Fibroblast of skin of right quadriceps (primary cell): Measurements from ENCODE around the gene SPG7.
A peak's percentile ranks its signal among the peaks of the same experiment; 100 is the strongest.
"Not testable (repeated sequence)": the region's sequence is repeated elsewhere in the genome, so short reads cannot be mapped to it uniquely, and the experiment has no call there.

Experiments used
- DNase-seq: peaks from one replicate; pipeline ENCODE4 v3.0.0-alpha.2; 2013

SPG7 gene

DNA sequence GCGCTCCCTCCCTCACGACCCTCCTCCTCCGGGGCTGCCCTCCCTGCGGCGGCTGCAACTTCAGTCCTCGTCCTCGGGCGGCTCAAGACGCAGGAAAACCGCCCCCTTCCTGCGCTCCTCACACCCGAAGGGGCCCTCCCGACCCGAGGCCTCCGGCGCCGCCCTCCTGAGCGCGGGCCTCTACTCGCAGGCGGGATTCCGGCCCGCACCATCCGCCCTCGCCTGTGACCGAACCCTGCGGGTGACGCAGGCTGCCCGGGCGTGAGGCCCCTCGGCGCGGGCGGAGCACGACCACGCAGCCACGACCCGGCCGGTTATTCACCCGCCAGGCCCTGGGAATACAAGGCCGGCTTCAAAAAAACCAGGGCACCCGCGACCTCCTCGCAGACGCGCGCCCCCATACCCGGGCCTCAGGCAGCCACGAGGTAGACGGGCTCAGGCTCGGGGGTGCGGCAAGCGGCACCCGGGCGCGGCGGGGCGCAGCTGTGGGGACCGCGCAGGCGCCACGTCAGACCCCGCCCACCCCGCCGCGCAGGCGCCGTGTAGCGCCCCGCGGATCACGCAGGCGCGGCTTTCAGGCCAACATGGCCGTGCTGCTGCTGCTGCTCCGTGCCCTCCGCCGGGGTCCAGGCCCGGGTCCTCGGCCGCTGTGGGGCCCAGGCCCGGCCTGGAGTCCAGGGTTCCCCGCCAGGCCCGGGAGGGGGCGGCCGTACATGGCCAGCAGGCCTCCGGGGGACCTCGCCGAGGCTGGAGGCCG, at the start of gene SPG7:
Gene SPG7 (plus strand): TSS at position 570 of the 757 bp plus-strand sequence. CDS start 15 bp downstream, at position 585.
- DNase-seq: peak; percentile 83

DNA sequence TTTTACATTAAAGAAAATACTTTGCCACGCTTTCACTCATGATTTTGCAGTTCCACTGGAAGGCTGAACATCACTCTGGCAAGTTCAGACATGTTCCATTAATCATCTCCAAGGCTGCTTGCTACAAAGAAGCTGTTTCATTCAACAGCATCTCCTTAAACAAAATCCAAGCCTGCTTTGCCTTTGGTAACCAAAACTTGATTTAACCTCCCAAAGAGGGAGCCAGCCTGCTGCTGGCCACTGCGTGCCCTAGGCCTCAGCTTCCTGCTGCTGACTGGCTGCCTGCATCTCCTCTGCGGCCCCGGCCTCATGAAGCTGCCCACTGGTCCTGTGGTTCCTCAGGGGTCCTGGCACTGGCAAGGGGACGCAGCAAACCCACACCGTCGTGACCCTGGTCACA, 49.7 kb upstream of the SPG7 start:
- DNase-seq: no peak

DNA sequence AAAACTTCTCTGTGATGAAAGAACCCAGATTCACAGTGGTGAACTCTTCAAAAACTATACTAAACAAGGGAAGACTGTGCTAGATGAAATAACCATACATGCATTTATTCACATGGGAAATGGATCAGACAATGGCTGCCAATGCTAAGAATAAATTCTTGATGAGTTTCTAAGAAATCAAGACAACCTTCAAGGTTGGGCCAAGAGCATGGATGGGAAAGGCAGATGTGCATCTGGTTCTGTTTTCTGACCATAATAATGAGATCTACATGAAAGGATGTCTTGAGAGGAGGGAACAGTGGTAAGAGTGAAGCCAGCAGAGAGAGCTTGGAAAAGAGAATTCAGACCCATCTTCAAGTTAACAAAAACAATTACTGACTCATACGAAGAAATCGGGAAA, 49.2 kb upstream of the SPG7 start:
- DNase-seq: no peak

DNA sequence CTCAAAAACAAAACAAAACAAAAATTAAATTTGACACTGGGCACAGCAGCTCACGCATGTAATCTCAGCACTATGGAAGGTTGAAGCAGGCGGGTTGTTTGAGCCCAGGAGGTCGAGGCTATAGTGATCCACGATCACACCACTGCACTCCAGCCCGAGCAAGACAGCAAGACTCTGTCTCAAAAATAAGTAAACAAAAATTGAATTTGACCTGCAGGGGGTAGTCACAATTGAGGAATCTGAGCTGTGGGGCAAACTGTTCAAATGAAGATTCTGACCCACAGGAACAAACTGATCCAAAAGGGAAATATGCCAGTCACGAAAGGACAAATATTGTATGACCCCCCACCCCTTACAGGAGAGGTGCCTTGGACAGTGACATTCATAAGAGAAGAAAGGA, 47.6 kb upstream of the SPG7 start:
- no peak for DNase-seq

DNA sequence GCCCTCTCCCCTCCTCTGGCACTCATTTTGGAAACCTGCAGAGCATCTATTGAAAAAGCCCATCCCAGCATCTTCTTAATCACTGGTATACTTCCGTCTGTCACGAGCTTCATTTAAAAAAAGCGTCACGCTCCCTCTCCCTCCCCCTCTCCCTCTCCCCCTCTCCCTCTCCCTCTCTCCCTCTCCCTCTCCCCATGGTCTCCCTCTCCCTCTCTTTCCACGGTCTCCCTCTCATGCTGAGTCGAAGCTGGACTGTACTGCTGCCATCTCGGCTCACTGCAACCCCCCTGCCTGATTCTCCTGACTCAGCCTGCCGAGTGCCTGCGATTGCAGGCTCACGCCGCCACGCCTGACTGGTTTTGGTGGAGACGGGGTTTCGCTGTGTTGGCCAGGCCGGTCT, 46.3 kb upstream of the SPG7 start:
- DNase-seq: not testable (repeated sequence)

DNA sequence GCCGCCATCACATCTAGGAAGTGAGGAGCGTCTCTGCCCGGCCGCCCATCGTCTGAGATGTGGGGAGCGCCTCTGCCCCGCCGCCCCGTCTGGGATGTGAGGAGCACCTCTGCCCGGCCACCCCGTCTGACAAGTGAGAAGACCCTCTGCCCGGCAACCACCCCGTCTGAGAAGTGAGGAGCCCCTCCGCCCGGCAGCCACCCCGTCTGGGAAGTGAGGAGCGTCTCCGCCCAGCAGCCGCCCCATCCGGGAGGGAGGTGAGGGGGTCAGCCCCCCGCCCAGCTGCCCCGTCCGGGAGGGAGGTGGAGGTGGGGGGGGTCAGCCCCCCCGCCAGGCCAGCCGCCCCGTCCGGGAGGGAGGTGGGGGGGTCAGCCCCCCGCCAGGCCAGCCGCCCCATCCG, 45.6 kb upstream of the SPG7 start:
- not testable (repeated sequence) for DNase-seq

DNA sequence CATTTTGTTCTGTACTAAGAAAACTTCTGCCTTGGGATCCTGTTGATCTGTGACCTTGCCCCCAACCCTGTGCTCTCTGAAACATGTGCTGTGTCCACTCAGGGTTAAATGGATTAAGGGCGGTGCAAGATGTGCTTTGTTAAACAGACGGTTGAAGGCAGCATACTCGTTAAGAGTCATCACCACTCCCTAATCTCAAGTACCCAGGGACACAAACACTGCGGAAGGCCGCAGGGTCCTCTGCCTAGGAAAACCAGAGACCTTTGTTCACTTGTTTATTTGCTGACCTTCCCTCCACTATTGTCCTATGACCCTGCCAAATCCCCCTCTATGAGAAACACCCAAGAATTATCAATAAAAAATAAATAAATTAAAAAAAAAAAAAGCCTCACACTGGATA, 44.9 kb upstream of the SPG7 start:
- DNase-seq: not testable (repeated sequence)

DNA sequence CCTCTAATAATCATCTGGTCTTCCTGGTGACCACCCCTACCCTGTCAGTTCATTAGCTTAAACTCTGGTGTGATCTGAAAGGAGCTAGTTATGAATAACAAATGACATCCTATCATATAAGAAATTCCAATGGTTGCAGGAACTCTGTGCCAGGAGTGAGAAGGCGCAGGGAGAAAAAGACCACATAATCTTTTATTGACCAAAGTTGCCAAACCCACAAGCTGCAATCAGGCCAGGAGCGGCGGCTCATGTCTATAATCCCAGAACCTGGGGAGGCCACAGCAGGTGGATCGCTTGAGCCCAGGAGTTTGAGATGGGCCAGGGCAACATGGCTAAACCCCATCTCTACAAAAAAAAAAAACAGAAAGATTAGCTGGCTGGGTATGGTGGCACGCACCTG, 41.3 kb upstream of the SPG7 start:
- no peak for DNase-seq

DNA sequence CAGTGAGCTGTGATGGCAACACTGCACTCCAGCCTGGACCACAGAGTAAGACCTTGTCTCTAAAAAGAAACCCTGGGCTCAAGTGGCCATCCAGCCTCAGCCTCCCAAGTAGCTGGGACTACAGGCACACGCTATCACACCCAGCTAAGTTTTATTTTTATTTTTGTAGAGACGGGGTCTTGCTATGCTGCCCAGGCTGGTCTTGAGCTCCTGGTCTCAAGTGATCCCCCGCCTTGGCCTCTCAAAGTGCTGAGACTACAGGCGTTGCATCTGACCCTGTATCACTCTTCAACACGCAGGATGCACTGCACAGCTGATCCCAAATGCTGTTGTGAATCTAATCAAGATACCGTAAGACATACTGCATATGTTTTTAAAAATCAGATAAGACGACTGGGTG, 40.8 kb upstream of the SPG7 start:
- DNase-seq: no peak

DNA sequence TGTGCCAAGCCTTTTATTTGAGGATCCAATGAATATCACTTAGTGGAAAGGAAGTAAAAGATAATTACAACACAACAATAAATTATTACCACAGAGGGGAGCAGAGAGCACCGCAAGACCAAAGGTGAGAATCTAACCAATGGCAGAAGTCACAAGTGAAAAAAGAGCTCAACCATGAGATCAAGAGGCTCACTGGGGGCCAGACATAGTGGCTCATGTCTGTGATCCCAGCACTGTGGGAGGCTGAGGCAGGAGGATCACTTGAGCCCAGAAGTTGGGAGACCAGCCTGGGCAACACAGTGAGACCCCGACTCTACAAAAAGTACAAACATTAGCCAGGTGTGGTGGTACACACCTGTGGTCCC, 35.5 kb upstream of the SPG7 start:
- no peak for DNase-seq

DNA sequence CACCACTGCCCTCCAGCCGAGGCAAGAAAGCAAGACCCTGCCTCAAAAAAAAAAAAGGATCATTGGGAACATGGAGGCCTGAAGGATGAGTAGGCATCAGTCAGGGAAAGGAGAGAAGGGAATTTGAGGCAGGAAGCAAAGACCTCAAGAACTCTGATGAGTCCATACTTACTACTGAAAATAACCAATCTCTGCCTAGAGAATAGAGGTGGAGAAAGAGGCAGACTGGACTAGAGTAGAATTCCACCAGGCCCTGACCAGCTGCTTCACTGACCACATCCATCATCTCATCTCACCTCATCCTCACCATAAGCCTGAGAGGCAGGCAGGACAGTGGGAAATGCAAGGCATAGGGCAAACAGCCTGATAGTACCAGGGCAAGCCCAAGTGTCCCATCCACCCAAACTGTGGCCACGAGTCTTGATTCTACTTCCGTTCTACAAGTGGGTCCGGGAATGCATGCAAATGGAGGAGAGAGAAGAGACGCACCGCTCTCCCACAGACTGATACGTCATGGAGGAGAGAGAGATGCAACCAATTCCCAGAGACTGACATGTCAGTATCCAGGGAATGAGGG, 35.0 kb upstream of the SPG7 start:
- DNase-seq: no peak

DNA sequence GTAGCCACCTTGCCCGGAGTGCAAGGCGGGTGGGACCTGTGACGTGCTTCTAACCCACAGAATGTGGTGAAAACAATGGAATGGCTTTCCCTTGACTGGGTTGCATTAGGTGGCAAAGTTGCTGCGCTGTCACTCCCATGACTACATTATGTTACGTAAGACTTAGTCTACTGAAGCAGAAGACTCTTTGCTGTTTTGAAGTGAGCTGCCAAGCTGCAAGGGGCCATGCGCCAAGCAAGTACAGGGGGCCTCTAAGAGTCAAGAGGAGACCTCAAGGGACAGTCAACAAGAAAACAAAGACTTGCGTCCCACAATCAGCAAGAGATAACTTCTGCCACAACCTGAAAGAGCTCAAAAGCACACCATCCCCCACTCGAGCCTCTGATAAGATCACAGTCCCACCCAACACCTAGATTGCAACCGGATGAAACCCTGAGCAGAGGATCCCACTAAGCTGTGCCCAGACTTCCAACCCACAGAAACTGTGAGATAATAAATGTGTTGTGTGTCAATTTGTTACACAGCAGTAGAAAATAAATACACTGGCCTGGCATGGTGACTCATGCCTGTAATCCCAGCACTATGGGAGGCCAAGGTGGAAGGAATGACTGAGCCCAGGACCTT, 34.3 kb upstream of the SPG7 start:
- peak; percentile 34 for DNase-seq

DNA sequence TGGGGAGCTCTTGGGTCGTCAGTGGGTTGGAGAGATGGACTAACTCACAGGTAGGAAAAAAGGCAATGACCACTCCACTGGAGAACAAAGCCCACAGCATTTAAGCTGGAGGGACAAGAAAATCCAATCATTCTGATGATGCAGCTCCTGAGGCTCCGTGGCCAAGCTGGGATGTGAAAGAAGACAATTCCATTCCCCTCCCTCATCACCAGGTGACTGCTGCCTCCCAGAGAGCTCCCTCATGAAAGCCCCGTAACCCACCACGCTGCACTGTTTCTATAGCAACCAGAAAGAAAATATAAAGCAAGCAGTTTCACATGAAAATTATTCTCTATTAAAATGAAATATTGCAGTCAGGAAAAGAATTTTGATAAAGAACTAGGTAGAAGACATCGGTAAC, 33.1 kb upstream of the SPG7 start:
- DNase-seq: no peak

DNA sequence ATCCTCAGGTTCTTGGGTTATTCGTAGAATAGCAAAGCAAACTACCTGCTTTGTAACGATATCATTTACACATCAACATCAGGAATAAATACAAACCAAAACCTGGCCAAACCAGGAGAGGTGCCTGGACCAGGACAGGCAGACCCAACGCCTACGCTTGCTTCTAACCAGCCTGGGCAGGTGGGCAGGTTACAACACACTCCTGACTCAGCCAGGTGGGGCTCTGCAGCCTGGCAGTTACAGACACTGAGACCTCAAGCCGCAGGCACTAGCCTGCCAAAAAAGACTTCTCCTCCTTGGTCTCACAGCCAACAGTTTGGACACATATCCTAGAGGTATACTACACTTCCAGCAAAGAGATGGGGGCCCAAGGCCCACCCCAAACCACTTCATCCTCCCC, 31.8 kb upstream of the SPG7 start:
- DNase-seq: no peak

DNA sequence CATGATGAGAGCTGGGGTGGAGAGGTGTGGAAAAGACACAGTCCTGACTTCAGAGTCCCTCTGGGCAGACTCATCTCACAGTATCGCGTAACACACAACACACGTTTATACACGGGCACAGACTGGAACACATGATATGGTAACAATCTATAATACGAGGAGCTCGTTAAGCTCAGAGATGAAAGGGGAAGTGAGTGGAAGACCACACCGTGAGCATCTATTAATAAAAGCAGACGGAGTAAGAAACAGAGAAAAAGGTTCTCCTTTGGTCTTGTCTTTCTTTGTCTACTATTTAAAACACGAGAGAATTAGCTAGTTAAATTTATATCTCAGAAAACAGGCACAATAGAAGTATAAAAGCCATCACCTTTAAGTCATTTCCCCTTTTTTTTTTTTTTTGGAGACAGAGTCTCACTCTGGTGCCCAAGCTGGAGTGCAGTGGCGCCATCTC, 31.4 kb upstream of the SPG7 start:
- DNase-seq: no peak

DNA sequence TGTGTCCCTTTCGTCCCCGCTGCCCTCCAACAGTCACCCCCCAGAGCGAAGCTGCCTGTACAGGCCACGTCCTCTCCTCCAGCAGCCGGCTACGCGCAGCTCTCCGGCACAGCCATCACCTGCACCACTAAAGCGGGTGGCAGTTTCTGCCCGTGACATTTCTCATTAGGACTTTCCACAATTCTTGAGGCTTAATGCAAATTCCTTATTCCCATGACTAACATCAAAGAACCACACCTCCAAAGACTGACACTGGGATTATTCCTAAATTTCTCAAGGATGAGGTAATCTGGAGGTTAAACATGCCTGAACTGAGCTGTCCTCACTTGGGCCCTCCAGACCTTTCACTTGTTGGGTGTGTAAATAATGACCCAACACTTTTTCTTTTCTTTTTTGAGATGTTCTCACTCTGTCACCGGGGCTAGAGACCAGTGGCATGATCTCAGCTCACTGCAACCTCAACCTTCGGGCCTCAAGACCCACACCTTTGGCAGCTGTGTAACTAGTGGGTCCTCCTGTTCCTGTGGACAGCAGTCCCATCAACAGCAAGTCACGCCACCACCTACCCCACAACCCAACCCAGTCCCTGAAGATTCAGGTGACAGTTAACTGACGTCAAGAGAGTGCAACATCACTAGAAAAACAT, 29.5 kb upstream of the SPG7 start:
- peak; percentile 51 for DNase-seq

DNA sequence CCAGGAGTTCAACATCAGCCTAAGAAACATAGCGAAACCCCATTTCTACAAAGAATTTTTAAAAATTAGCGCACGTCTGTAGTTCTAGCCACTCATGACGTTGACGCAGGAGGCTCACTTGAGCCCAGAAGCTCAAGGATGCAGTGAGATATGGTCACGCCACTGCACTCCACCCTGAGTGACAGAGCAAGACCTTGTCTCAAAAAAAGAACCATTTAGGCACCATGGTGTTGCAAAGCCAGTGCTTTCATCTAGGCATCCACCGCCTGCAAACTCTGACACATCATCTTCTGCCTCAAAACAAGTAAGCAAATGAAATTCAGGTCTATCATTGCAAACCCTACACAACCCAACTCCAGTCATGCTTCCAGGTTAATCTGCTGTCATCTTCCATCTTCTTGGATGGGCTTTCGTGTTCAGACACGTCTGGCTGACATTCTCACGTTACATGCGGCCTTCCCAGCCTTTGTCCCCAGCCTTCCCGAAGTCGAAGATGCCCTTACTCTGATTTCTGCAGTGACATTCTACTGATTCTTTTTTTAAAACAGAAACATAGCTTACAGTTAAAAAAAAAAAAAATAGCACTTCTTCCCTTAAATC, 26.7 kb upstream of the SPG7 start:
- DNase-seq: no peak

DNA sequence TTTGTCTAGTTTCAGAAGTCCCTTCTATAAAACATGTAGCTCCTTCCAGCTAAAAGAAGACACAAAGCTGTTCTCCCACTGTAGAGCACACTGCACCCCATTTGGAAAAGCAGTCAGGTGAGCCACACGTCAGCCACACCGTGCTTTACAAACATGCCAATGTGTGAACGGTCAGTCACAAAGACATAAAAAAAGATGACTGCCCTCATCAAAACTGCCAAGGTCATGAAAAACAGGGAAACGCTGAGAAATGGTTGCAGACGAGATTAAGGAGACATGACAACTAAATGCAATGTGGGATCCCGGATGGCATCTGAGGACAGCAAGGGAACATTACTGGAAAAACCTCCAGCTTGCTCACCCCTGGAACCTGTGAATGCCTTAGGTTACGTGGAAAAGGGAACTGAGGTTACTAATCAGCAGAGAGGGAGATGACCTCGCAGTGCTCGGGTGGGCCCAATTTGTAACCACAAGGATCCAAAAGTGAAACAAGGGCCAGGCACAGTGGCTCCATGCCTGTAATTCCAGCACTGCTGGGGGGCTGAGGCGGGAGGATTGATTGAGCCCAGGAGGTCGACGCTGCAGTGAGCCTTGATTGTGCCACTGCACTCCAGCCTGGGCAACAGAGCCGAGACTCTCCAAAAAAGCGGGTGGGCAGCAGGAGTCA, 25.9 kb upstream of the SPG7 start:
- no peak for DNase-seq

DNA sequence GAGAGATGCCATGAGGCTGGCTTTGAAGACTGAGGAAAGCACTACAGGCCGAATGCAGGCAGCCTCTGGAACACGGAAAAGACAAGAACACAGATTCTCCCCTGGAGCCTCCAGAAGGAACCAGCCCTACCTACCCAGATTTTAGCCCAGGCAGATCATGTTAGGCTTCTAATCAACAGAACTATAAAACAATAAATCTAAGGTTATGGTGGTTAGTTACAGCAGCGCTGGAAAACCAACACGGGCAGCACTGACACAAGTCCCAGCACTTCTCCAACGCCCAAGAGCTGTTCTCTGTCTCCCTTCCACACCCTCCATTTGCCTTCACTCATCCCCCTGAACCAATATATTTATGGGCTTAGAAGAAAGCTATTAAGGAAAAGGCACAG, 25.4 kb upstream of the SPG7 start:
- DNase-seq: no peak

DNA sequence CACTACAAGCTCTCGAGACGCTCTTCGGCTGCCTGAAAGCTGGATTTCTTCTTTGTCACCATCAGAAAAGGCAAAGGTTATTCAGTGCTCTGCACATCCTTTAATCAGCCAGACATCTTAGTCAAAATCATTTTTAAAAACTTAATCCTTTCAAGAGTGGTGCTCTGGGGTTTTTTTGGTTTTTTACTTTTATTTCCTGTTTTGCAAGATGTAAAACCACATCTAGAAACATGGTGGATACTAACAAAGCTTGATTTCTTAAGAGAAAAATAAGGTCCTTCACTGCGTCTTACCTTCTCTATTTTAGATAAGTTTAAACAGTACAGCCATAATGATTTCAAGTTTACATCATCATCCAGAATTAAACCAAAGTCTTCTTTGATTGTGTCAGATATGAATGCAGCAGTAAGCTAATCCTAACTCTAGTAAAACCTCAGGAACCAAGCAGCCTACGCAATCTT, 24.1 kb upstream of the SPG7 start:
- DNase-seq: no peak

DNA sequence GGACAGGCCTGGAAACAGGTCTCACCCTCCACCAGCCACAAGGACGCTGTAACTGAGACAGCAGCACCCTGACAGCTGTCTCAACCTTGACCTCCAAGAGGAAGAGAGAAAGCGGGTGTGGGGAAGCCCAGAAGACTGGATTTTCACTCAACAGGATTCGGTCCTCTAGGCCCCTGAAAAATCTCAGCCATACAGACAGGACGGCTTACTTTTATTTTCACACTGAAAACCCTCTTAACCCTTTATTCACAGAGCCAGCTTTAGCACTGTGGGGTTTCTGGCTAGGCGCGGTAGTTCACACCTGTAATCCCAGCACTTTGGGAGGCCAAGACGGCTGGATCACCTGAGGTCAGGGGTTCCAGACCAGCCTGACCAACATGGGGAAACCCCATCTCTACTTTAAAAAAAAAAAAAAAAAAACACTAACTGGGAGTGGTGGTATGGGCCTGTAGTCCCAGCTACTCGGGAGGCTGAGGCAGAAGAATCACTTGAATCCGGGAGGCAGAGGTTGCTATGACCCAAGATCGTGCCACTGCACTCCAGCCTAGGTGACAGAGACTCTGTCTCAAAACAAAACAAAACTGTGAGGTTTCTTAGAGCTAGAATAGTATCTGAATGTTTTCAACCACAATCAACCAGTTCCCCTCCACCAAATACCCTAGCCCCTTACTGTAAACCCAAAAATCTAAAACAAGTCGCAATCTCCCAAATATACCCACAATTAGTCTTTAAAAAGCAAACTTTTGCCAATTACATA, 23.1 kb upstream of the SPG7 start:
- no peak for DNase-seq

DNA sequence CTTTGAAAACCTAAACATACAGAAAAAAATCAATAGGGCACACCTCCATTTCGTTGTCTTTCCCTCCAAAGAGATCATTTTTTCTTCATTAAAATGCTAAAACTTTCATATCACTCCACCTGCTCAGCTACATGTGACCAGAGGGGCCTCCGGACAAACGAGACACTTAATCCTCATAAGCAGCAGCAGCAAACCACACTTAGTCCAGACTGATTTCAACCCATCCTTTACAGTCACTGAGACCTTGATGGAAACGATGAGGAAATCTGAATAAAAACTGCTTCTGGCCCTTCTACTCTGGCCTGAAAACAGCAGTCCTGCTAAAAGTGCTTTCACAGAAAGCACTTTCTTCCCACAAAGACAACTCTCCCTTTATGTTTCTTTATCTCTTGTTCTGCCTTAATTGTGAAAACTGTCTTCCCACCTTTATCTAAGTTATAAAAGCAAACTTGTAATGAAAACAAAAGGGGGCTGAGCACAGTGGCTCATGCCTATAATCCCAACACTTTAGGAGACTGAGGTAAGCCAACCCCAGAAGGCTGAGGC, 22.4 kb upstream of the SPG7 start:
- no peak for DNase-seq
